Subcutaneous adipose tissue (tissue), 4 donors: ENCODE data around the gene TENT5C. TPM values are rescaled to one million over a fixed set of nuclear protein-coding genes. Genes with fewer than 3 reads are reported as not detected.

Experiments used
- CTCF ChIP-seq: fragments of 450-650 bp; IDR thresholded peaks from one replicate; pipeline ENCODE4 v1.5.1; 2016; ENCODE audit warnings: low read depth, mild to moderate bottlenecking, control low read depth, antibody characterized with exemption, moderate library complexity
- total RNA-seq, 4 donors: library from RNA; depleted of rRNA; stranded (reverse); fragments of >200 nt; gene quantifications; one replicate each; pipeline ENCODE4 v1.1.0, GENCODE V29; 2016

Gene TENT5C
- total RNA-seq, 4 donors from 2014 or later, result 1.0 to 3.1 (median 2.3) TPM

DNA sequence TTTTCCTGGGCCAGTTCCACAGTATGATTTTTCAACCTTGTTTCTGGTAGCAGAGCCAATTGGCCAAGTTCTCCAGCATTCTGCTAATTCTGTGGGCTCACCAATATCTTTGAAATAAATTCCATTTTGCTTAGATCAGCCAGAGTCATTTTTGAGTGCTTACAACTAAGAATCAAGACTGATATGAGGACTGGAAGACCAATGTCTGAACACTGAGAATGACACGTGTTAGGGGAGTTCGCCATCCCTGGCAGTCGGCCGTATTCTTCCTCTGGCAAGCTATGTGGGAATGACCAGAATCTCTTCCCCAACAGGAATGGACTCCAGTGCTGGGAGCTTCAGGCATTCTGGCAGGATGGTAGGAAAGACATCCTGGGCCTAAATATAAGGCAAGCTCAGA lies 4.9 kb upstream of the TENT5C start:
- TF ChIP-seq CTCF, result no peak

GRCh38 chr1:117602862-117603261 lies 3.0 kb upstream of the TENT5C start:
- TF ChIP-seq CTCF, result no peak

DNA sequence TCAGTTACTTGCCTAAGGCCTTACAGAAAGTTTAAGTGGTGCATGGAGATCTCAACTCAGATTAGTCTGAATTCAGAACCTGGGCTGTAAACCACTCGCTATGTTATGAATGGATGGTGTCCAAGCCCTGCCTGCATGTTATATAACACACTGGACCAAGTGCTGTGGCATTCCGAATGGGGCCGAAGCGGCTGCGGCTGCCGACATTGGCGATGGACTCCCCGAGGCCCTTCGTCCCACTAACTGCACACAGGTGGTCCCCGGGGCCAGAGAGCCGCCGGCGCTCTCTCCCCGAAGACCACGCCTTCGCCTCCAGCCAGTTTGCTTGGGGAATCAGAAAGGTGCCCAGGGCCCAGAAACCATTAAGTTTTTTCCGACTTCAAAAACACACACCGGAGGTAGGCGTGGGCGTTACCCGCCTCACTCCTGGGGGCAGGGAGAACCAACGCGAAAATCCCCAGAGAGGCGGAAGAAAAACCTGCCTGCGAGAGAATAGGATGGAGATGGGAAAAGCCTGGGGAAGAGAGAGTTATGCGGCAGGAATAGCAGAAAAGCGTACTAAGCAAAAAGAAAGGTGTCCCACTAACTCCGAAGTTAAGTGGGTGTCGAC lies 579 bp upstream of the TENT5C start:
- no peak for TF ChIP-seq CTCF

GRCh38 chr1:117606649-117607430 lies 992 bp downstream of the TENT5C start:
- TF ChIP-seq CTCF, result no peak

DNA sequence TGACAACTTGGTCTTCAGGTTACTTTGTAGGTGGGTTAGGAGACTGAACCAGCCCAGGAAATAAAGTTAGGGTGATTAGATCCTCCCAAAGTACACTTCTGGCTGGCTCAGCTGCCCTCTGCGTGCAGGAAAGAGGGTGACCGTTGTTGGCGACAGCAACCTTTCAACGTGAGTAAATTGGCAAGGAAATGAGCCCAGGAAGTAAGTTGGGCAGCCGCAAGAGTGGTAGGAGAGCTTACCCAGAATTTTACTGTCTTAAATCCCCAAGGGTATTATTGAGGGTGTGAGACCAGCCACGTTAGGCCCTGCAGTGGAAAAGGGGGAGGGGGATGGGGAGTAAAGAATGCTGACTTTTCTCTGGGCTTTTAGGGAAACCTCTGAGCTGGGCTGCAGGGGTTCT lies 1.6 kb downstream of the TENT5C start:
- TF ChIP-seq CTCF, result no peak

GRCh38 chr1:117608115-117608615 lies 2.3 kb downstream of the TENT5C start:
- TF ChIP-seq CTCF, result no peak

DNA sequence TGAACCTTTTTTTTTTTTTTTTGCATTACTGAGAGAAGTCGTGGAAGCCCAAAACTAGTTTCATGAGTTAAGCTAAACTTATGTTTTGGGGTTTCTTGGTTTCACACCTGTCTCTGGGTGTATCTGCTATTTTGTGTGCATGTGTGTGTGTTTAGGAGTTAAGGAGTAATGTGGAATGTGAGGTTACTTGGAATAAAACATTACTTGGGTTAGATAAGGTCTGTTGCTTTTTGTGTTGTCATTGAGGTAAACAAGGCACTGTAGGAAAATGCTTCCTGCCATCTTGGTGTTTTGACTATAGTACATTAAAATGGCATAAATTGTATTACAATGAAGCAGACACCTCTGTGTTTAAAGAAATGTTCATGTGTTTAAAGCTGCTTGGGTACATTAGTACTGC lies 2.9 kb downstream of the TENT5C start:
- TF ChIP-seq CTCF, result no peak
